K562 (cell line): ENCODE results near the gene MED14. TPM values are rescaled to one million over a fixed set of nuclear protein-coding genes. Genes with fewer than 3 reads are reported as not detected.

Experiments used
- ATAC-seq: fragments of 200-7000 bp; cut with Tn5 transposase; 3 replicates; pipeline ENCODE4 v1.9.1; 2020; ENCODE audit warnings: moderate library complexity
- BruUV-seq: library from RNA; stranded (reverse); fragments of 400-500 nt; replicated peaks from 2 replicates; lab custom pipeline; 2021; lab: Mats Ljungman, UMichigan
- CTCF ChIA-PET: fragments of 300-600 bp; formaldehyde crosslinking; extraction: SDS; loops from one replicate; lab custom pipeline; 2021; ENCODE audit warnings: low intra/inter-chr PET ratio; lab: Yijun Ruan, JAX
- POLR2A ChIA-PET: fragments of 300-600, 350-650 bp; sonication (Branson Sonifier 250); formaldehyde crosslinking; extraction: SDS; loops from one replicate; lab custom pipeline; 2021; ENCODE audit warnings: antibody characterized with exemption, inconsistent platforms; lab: Yijun Ruan, JAX
- DNase-seq, 4 experiments: peaks; one replicate each; pipeline versions ENCODE4 v3.0.0 to v3.0.0-alpha.2; 2011 to 2018; ENCODE audit warnings: low spot score in 3 of 4, mixed read lengths in 3 of 4; ENCODE audit errors: extremely low read depth in 1 of 4
- FAIRE-seq: peaks from 2 replicates; lab custom pipeline; 2011; peaks lifted over from hg19 to GRCh38; lab: Jason Lieb, UNC
- H2AFZ ChIP-seq: 2 replicates; pipeline ENCODE4 v1.6.0; 2011; ENCODE audit warnings: low read depth, low read length, control low read depth, inconsistent platforms
- H3K27ac ChIP-seq: fragments of 200-600 bp; 3 replicates; pipeline ENCODE4 v1.8.0; 2011; ENCODE audit warnings: low read depth, mild to moderate bottlenecking, control low read depth, inconsistent platforms, low read length, moderate library complexity, mixed read lengths; ENCODE audit errors: extremely low read depth
- H3K27me3 ChIP-seq, 2 experiments: fragments of 300-600 bp in 1 of 2; 2 replicates in 1 of 2; 3 replicates in 1 of 2; pipeline versions ENCODE4 v1.6.0 to v1.8.0; 2011; ENCODE audit warnings: inconsistent platforms in 2 of 2, low read length in 2 of 2, mild to moderate bottlenecking in 1 of 2, mixed read lengths in 1 of 2, moderate library complexity in 1 of 2; ENCODE audit not compliant: control insufficient read depth in 2 of 2, insufficient read depth in 2 of 2
- H3K36me3 ChIP-seq: fragments of 300-600 bp; 3 replicates; pipeline ENCODE4 v1.8.0; 2011; ENCODE audit warnings: mild to moderate bottlenecking, low read length, inconsistent platforms; ENCODE audit not compliant: control insufficient read depth, insufficient read depth
- H3K4me1 ChIP-seq, 2 experiments: fragments of 200-600 bp in 1 of 2; replicated peaks in 1 of 2; 2 replicates in 1 of 2; 3 replicates in 1 of 2; pipeline versions ENCODE4 v1.5.1 to v1.8.0; 2011; ENCODE audit warnings: inconsistent platforms in 2 of 2, low read length in 2 of 2, mild to moderate bottlenecking in 1 of 2, mixed read lengths in 1 of 2, moderate library complexity in 1 of 2; ENCODE audit not compliant: control insufficient read depth in 2 of 2, insufficient read depth in 2 of 2
- H3K4me2 ChIP-seq: 2 replicates; pipeline ENCODE4 v1.6.1; 2011; ENCODE audit warnings: low read length, control low read depth, inconsistent platforms, mixed read lengths; ENCODE audit not compliant: insufficient read depth
- H3K4me3 ChIP-seq: fragments of 200-600 bp; sonication (generic), shearing (Covaris generic); 2 replicates; pipeline ENCODE4 v1.5.1; 2016; ENCODE audit warnings: control low read depth, inconsistent platforms
- H3K79me2 ChIP-seq: fragments of 200-600 bp; 3 replicates; pipeline ENCODE4 v1.8.0; 2011; ENCODE audit warnings: low read length, inconsistent platforms; ENCODE audit not compliant: control insufficient read depth, insufficient read depth
- H3K9ac ChIP-seq, 2 experiments: 2 replicates each; pipeline versions ENCODE4 v1.6.0 to v1.6.1; 2011; ENCODE audit warnings: low read depth in 2 of 2, low read length in 2 of 2, control low read depth in 1 of 2, inconsistent platforms in 1 of 2, mild to moderate bottlenecking in 1 of 2, mixed read lengths in 1 of 2; ENCODE audit not compliant: insufficient read depth in 1 of 2
- H3K9me1 ChIP-seq: one replicate; pipeline ENCODE4 v1.6.0; 2011; ENCODE audit warnings: inconsistent platforms, mild to moderate bottlenecking, low read length, moderate library complexity; ENCODE audit not compliant: control insufficient read depth, insufficient read depth
- H3K9me3 ChIP-seq: replicated peaks from 2 replicates; pipeline ENCODE4 v1.5.1; 2011; ENCODE audit warnings: low read depth, low read length, inconsistent platforms; ENCODE audit not compliant: control insufficient read depth, insufficient read depth
- H4K20me1 ChIP-seq: replicated peaks from 2 replicates; pipeline ENCODE4 v1.6.1; 2011; ENCODE audit warnings: low read length, inconsistent platforms, mixed read lengths; ENCODE audit not compliant: control insufficient read depth, insufficient read depth
- CHD2 ChIP-seq: IDR thresholded peaks from 2 replicates; pipeline ENCODE4 v1.6.1; 2011; ENCODE audit warnings: low read depth, low read length
- HDAC2 ChIP-seq: fragments of 450-650 bp; IDR thresholded peaks from 2 replicates; pipeline ENCODE4 v1.6.1; 2016; ENCODE audit warnings: mild to moderate bottlenecking
- HNRNPUL1 ChIP-seq: fragments of 200-400 bp; formaldehyde crosslinking; IDR thresholded peaks from 2 replicates; pipeline ENCODE4 v1.6.1; 2017; ENCODE audit warnings: low read length
- KDM2B ChIP-seq: fragments of 250-450 bp; sonication (Bioruptor Pico); IDR thresholded peaks from 2 replicates; pipeline ENCODE4 v1.8.0; 2021; ENCODE audit warnings: mild to moderate bottlenecking, moderate library complexity
- POLR2B ChIP-seq: fragments of 450-650 bp; IDR thresholded peaks from 2 replicates; pipeline ENCODE4 v1.6.1; 2018; ENCODE audit warnings: low read depth; ENCODE audit not compliant: partially characterized antibody
- RBM22 ChIP-seq: fragments of 200-400 bp; formaldehyde crosslinking; IDR thresholded peaks from 2 replicates; pipeline ENCODE4 v1.6.1; 2018; ENCODE audit warnings: low read length, low read depth; ENCODE audit not compliant: poor library complexity, severe bottlenecking
- RHOXF2B ChIP-seq: fragments of 250-450 bp; sonication (Bioruptor Pico); conservative IDR thresholded peaks from 2 replicates; pipeline ENCODE4 v1.5.1; 2021
- SAP30 ChIP-seq: fragments of 200-600 bp; sonication (generic); IDR thresholded peaks from 2 replicates; pipeline ENCODE4 v1.6.1; 2012; ENCODE audit warnings: borderline replicate concordance, low read depth, mild to moderate bottlenecking, moderate library complexity, low read length, control low read depth, inconsistent platforms; ENCODE audit not compliant: insufficient read depth, poor library complexity, severe bottlenecking
- ZNF778 ChIP-seq: fragments of 450-650 bp; formaldehyde crosslinking; IDR thresholded peaks from 2 replicates; pipeline ENCODE4 v1.4.0; 2020; ENCODE audit warnings: mild to moderate bottlenecking, moderate library complexity
- WGBS: fragments of 100-300 bp; shearing (Covaris generic); methylation state at CpG from one replicate; pipeline ENCODE4 v1.1.6; 2016; ENCODE audit warnings: low coverage, mixed read lengths; ENCODE audit not compliant: insufficient coverage; ENCODE audit errors: missing lambda C conversion rate; 5-methylcytosine and 5-hydroxymethylcytosine counted together
- in situ Hi-C: fragments of 300-500 bp; cut with MboI; formaldehyde crosslinking; loops from 4 replicates; pipeline ENCODE4 v1.15.0; 2018; ENCODE audit warnings: inconsistent platforms, mixed read lengths
- intact Hi-C: fragments of 100-400 bp; cut with micrococcal nuclease; formaldehyde crosslinking; loops from 2 replicates; pipeline ENCODE4 v1.14.2; 2022
- polyA plus RNA-seq, 8 experiments: library from polyadenylated mRNA; depleted of rRNA in 4 of 8; stranded (reverse) in 5 of 8; unstranded in 3 of 8; fragments of >200 nt; fragmentation: Nextera tagmentation in 2 of 8; fragmentation: Illumina TruSeq in 1 of 8; extraction: Ambion mirVana in 2 of 8; extraction: Trizol in 1 of 8; gene quantifications; 2 replicates each; pipeline versions ENCODE4 v1.2.1 to v1.2.3, GENCODE V29; 2011 to 2014; ENCODE audit warnings: inconsistent platforms in 1 of 8, missing spikeins in 1 of 8
- total RNA-seq, 7 experiments: library from RNA; depleted of rRNA in 6 of 7; stranded (reverse); fragments of >200 nt in 6 of 7; fragmentation: Illumina TruSeq in 2 of 7; extraction: Trizol in 2 of 7; gene quantifications; 2 replicates each; pipeline versions ENCODE4 v1.2.1 to v1.2.3, GENCODE V29; 2011 to 2021; ENCODE audit warnings: low replicate concordance in 1 of 7
- TF ChIP-seq, protein P1 (sequence below): fragments of 250-450 bp; sonication (Bioruptor Pico); IDR thresholded peaks from 2 replicates; pipeline ENCODE4 v1.4.0; 2020; ENCODE audit warnings: borderline replicate concordance

MED14 gene
- total and polyA plus RNA-seq, 9 of the 15 experiments (the other 6 are each of a cell fraction or from before 2014, with no cell fraction given) = 9.2 to 35.3 (median 18.7) TPM

DNA sequence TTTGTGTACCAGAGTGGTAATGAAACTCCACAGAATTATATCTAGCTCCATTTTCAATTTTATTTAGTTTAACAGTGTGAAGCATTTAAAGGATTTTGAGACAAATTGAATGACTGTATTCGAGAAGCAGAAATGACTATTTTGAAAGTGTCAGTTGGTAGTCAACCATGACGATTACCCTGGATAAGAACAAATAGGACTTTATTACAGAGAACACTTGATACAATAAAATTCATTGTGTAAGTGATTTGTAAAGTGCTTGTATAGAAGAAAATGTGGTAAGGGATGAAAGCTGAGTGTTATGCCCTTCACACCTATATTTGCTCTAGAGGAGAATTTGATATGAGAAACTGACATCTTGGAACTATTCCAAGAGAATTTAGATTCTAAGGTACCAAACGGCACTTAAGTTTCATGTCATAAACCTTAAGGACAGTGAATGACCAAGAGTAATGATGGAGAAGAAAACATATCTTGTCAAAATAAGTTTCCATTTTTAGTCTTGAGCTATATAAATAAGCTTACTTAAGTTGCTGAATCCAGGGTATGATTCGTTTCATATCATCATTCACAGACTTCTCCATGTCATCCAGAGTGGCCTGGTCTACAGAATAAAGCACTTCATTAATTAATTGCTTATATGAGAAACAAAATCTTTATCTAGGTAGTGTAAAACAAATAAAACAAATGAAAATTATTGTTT lies 34.6 kb downstream of the MED14 start:
- Histone ChIP-seq H3K9me3 (no peaks in the 10 kb centered on the region), H3K27ac (no peak overlapping the region), H4K20me1 (no peaks in the 10 kb centered on the region), H3K9ac (no peak overlapping the region), H2AFZ (no peak overlapping the region), H3K4me3 (no peak overlapping the region), H3K27me3 (no peaks in the 10 kb centered on the region), H3K79me2 (no peaks in the 10 kb centered on the region), H3K4me1 (no peaks in the 10 kb centered on the region), H3K36me3 (peaks cover 44% of the 10 kb centered on the region; the same call in 2 of the 3 replicates), H3K9me1 (no peaks in the 10 kb centered on the region), H3K4me2 (no peak overlapping the region)
- FAIRE-seq = no peak
- no peak for ATAC-seq
- intact Hi-C loops = no loop called here
- POLR2A ChIA-PET = no interaction called here
- 86% methylated on average over 4 of the region's 4 CpGs for WGBS
- in situ Hi-C loops = no loop called here
- DNase-seq = no peak
- BruUV-seq = no TSS peak
- CTCF ChIA-PET = no interaction called here
- no peak for TF ChIP-seq CHD2
- no peak for TF ChIP-seq ZNF778
- no peak for TF ChIP-seq KDM2B
- TF ChIP-seq SAP30 = no peak
- TF ChIP-seq HNRNPUL1 = no peak
- TF ChIP-seq RBM22 = no peak
- TF ChIP-seq HDAC2 = no peak
- TF ChIP-seq RHOXF2B (CRISPR knock-in tag) = no peak
- no peak for TF ChIP-seq POLR2B
- TF ChIP-seq, protein P1, sequence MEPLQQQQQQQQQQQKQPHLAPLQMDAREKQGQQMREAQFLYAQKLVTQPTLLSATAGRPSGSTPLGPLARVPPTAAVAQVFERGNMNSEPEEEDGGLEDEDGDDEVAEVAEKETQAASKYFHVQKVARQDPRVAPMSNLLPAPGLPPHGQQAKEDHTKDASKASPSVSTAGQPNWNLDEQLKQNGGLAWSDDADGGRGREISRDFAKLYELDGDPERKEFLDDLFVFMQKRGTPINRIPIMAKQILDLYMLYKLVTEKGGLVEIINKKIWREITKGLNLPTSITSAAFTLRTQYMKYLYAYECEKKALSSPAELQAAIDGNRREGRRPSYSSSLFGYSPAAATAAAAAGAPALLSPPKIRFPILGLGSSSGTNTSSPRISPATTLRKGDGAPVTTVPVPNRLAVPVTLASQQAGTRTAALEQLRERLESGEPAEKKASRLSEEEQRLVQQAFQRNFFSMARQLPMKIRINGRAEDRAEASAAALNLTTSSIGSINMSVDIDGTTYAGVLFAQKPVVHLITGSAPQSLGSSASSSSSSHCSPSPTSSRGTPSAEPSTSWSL (CRISPR knock-in tag) = no peak
- TF ChIP-seq, all 486 proteins: peak for 0
